ES-I3 (cell line): ENCODE measurements around the gene WASF3.

Experiments used
- H3K36me3 ChIP-seq: 2 replicates; pipeline ENCODE4 v1.6.1; 2013; ENCODE audit warnings: mild to moderate bottlenecking, low read length, control low read depth, moderate library complexity; ENCODE audit not compliant: insufficient read depth
- H3K4me1 ChIP-seq: 2 replicates; pipeline ENCODE4 v1.6.1; 2013; ENCODE audit warnings: mild to moderate bottlenecking, control low read depth, low read length; ENCODE audit not compliant: insufficient read depth
- H3K9ac ChIP-seq: 2 replicates; pipeline ENCODE4 v1.6.1; 2013; ENCODE audit warnings: low read depth, mild to moderate bottlenecking, low read length, moderate library complexity
- H3K9me3 ChIP-seq: 2 replicates; pipeline ENCODE4 v1.6.1; 2013; ENCODE audit warnings: mild to moderate bottlenecking, low read length, moderate library complexity; ENCODE audit not compliant: control insufficient read depth, insufficient read depth

The WASF3 gene

GRCh38 chr13:26680123-26680450, 122.6 kb downstream of the WASF3 start:
- no peak overlapping the region for H3K9ac ChIP-seq
- peaks cover 2% of the 10 kb centered on the region for H3K36me3 ChIP-seq
- H3K4me1 ChIP-seq: peaks cover 17% of the 10 kb centered on the region
- no peaks in the 10 kb centered on the region for H3K9me3 ChIP-seq

DNA sequence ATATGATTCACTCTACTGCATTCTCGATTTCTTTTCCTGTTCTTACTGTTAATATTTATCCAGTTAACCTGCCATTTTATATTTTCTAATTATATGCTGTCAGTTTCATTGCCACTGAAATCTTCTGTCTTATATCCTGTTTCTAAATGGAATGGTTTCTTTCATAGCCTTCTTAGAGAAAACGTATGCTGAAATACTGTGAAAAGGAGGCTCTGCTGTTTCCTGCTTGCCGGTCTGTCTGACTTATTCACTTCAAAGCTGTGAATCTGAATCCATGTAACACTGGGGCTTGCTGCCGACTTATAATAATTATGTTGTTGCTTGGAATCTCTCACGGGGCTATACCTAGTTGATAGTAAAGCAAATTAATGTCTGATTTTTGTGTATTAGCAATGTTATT, 123.1 kb downstream of the WASF3 start:
- H3K9ac ChIP-seq: no peak overlapping the region
- H3K36me3 ChIP-seq: peaks cover 2% of the 10 kb centered on the region
- H3K4me1 ChIP-seq: peaks cover 17% of the 10 kb centered on the region
- no peaks in the 10 kb centered on the region for H3K9me3 ChIP-seq

GRCh38 chr13:26681036-26681435, 123.6 kb downstream of the WASF3 start:
- no peaks in the 10 kb centered on the region for H3K9me3 ChIP-seq
- H3K4me1 ChIP-seq: peaks cover 17% of the 10 kb centered on the region
- H3K9ac ChIP-seq: no peak overlapping the region
- H3K36me3 ChIP-seq: peaks cover 2% of the 10 kb centered on the region

DNA sequence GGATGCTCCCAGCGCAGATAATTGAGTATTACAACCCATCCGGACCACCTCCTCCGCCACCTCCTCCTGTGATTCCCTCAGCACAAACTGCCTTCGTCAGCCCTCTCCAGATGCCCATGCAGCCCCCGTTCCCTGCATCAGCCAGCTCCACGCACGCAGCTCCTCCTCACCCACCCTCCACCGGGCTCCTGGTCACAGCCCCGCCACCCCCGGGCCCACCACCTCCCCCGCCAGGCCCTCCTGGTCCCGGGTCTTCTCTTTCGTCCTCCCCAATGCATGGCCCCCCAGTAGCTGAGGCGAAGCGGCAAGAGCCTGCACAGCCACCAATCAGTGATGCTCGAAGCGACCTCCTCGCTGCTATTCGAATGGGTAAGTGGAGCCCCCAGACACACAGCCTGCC, 125.1 kb downstream of the WASF3 start:
- Histone ChIP-seq H3K4me1 (peaks cover 17% of the 10 kb centered on the region), H3K9me3 (no peaks in the 10 kb centered on the region), H3K36me3 (peaks cover 2% of the 10 kb centered on the region), H3K9ac (no peak overlapping the region)

- H3K36me3 ChIP-seq: peaks cover 2% of the 10 kb centered on the region
- H3K4me1 ChIP-seq: peaks cover 1% of the 10 kb centered on the region; the same call in 1 of the 2 replicates
- no peak overlapping the region for H3K9ac ChIP-seq
- no peaks in the 10 kb centered on the region for H3K9me3 ChIP-seq
Observed at GRCh38 chr13:26685606-26686005, 128.1 kb downstream of the WASF3 start.

DNA sequence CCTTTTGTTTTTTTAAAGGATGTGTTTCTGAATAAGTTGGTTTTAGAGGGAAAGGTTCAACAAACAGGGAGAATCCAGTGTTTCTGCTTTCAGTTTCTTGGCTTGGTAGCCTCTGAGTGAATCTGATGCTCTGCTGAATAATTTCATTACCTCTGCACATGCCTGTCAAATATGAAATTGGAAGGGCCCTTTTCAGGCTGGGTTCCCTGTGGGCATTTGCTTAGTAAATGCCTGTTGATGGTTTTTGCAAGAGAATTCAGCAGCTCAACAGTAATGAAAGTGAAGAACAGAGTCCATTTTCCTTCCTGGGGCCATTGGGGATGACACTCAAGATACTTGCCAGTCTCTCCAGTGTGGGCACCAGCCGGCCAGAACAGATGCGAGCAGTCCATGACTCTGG, 128.8 kb downstream of the WASF3 start:
- H3K9ac ChIP-seq: no peak overlapping the region
- H3K9me3 ChIP-seq: no peaks in the 10 kb centered on the region
- H3K4me1 ChIP-seq: no peaks in the 10 kb centered on the region
- peaks cover 1% of the 10 kb centered on the region for H3K36me3 ChIP-seq

DNA sequence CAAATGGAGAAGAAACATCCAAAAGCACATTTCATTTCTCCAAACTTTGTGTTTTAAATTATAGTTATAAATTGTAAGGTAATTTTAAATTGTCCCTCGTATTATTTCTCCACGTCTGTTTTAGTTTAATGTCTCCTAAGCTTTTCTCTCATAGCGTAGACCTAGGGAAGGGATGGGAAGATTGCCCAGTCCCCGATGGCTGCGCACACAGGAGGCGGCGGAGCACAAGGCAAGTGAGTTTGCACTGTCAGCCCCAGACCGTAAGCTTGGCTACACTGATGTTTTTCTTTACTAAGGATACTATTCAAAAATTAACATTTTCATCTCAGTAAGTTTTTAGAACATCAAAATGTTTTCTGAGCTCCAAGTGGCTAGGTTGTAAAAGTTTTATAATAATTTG, 130.8 kb downstream of the WASF3 start:
- Histone ChIP-seq H3K9ac (no peak overlapping the region), H3K4me1 (peaks cover 2% of the 10 kb centered on the region; the same call in 1 of the 2 replicates), H3K36me3 (no peaks in the 10 kb centered on the region; the same call in 1 of the 2 replicates), H3K9me3 (no peaks in the 10 kb centered on the region)

- Histone ChIP-seq H3K36me3 (no peaks in the 10 kb centered on the region; the same call in 1 of the 2 replicates), H3K4me1 (peaks cover 8% of the 10 kb centered on the region; the same call in 1 of the 2 replicates), H3K9me3 (no peaks in the 10 kb centered on the region), H3K9ac (no peak overlapping the region)
Observed at GRCh38 chr13:26688980-26689379, 131.5 kb downstream of the WASF3 start.

DNA sequence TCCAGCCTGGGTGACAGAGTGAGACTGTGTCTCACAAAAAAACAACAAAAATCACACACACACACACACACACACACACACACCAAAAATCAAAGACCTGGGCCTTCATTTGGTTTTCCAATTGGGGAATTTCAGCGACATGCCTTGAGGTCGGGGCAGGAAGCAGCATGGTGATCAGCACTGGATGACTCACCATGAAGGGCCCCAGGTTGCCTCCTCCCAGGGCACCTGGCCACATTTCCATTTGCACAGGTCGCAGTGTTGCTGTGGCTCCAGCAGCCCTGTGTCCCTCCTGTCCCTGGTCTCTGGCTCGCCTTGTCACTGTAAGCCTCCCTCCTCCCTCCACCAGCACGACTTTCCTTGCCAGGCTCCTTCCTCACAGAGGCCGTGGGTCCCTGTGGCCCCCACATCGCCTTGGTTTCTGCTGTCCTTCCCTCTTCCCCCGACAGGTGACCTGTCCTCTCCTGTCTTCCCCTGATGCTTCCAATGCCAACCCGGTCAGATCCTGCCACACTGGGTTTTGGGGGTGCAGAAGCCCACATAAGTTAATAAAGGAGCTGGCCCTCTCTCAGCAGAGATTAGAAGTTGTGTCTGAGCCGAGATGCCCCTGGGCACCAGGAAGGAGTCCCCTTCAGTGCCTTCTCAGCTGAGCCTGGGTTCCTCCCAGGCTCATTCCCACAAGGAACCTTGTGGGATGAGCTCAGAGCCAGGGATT, 136.4 kb downstream of the WASF3 start:
- Histone ChIP-seq H3K36me3 (no peaks in the 10 kb centered on the region), H3K9me3 (no peaks in the 10 kb centered on the region), H3K9ac (no peak overlapping the region), H3K4me1 (peaks cover 12% of the 10 kb centered on the region; the same call in 1 of the 2 replicates)

DNA sequence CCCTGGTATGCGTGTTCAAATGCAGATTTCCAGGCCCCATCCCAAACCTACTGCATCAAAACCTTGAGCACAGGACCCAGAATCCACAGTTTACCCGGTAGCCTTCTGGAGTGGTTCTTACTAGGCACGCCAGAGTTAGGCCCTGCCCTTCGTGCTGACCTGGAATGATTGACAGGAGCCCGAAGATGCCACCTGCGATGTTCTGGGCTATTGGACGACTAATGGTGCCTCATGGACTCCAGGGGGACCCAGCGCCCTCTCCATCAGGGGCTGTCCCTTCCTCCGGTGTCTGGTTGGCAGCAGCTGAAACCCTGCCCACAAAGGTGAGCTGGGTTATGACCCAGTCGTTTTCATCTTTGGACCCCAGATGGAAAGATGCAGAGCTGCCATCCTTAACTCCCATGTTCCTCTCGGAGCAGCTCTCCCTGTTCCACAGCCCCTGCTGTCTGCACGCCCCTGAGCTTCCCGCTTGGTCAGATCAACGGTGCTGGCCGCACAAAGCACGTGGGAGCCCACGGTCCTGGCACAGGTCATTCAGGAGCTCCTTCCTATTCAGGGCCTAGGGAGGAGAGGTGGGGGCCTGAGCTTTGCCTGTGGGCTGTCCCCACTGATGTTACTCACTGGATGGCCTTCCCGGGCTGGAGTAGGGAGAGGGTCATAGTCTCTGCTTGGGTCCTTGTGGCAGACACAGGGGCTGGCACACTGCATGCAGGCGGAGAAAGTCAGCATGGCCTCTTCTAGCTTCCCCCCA, 137.3 kb downstream of the WASF3 start:
- Histone ChIP-seq H3K9me3 (no peaks in the 10 kb centered on the region), H3K9ac (no peak overlapping the region), H3K4me1 (peaks cover 12% of the 10 kb centered on the region; the same call in 1 of the 2 replicates), H3K36me3 (no peaks in the 10 kb centered on the region)

GRCh38 chr13:26695360-26695705, 137.8 kb downstream of the WASF3 start:
- Histone ChIP-seq H3K9ac (no peak overlapping the region), H3K9me3 (no peaks in the 10 kb centered on the region), H3K4me1 (peaks cover 12% of the 10 kb centered on the region; the same call in 1 of the 2 replicates), H3K36me3 (no peaks in the 10 kb centered on the region)

GRCh38 chr13:26695891-26696311, 138.4 kb downstream of the WASF3 start:
- Histone ChIP-seq H3K36me3 (no peaks in the 10 kb centered on the region), H3K4me1 (peaks cover 12% of the 10 kb centered on the region; the same call in 1 of the 2 replicates), H3K9me3 (no peaks in the 10 kb centered on the region), H3K9ac (no peak overlapping the region)

DNA sequence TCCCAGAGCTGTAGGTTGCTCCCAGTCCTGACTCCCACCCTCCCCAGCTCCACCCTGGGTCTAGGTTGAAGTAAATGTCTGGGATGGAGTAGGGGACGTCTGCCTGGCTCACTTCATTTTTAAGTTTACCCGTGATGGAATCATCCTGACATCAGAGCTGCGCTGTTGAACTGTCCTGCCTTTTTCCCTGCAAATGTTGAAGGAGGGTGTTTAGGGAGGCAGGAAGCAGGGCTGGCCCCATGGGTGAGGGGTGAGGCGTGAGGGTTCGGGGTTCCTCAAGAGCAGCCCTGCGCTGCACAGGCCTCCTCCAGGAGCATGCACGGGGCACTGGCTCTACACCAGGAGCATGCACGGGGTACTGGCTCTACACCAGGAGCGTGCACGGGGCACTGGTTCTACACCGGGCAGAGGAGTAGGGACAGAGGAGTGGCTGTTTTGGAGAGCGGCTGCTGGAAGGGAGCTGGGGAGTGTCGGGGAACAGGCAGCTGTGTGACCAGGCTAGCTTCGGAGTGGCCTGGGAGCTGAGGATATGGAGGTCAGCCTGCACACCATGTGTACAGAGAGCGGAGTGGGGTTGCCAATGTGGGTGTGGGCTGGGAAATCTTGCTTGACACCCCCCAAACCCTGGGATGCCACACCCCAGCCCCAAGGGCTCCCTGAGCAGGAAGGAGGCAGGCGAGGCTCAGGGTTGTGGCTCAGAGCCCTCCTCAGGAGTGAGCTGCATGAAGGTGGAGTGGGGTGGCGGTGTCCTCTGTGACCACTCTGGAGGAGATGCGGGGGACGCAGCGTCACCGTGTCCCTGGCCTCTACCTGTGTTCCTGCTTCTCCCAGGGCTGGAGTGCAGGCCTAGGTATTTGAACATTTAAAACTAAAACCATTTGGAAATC, 139.8 kb downstream of the WASF3 start:
- Histone ChIP-seq H3K4me1 (peaks cover 12% of the 10 kb centered on the region; the same call in 1 of the 2 replicates), H3K9me3 (no peaks in the 10 kb centered on the region; the same call in 1 of the 2 replicates), H3K9ac (no peak overlapping the region), H3K36me3 (no peaks in the 10 kb centered on the region)
